ENCODE results near the gene TBX1.

TBX1 gene

DNA sequence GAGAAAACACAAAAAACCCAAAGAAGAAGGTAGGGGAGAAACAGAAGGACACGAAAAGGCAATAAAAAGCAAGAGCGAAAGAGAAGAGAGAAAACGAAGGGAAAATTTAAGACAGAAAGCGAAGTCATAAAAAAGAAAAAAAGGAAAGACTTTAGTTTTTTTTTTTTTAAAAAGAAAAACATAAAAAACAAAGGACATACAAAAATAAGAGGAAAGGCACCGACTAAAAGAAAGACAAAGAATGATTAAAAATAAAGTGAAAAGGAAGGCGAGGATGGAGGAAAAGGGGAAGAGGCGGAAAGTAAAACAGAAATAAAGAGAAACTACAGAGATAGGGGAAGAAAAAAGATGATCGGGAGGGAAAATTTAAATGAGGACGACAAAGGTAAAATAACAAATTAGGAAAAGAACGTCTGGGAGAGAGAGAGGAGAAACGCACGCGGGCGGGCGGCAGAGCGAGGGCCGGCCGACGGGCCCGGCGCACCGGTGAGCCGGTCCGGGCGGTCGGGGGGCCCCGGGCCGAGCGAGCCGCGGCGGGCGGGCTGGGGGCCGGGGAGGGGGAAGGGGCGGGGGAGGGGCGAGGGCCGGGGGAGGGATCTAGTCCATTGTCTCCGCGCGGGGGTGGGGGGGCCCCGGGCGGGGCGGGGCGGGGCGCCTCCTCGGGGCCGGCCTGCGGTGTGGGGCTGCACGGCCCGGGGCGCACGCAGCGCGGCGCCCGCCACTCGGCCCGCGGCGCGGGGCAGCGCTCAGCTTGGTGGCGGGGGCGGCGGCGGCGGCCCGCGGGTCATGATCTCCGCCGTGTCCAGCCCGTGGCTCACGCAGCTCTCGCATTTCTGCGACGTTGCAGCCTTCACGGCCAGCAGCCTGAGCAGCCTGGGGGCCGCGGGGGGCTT lies at the start of gene TBX1:
Gene TBX1, plus strand, starts transcription at position 721 of the 893 bp plus-strand sequence. Its CDS starts 66 bp downstream, at position 787.
- Mint-ChIP-seq H3K27me3 (peaks cover 71% of the 10 kb centered on the region), H3K4me1 (peaks cover 32% of the 10 kb centered on the region), H3K27ac (peak within 1 kb of the TSS; percentile 29), H3K9me3 (no peaks in the 10 kb centered on the region), H3K4me3 (peak within 1 kb of the TSS; percentile 79), H3K36me3 (ENCODE audit: low read depth) (peaks cover 2% of the 10 kb centered on the region)
- ATAC-seq: no peak
- no peak for DNase-seq

DNA sequence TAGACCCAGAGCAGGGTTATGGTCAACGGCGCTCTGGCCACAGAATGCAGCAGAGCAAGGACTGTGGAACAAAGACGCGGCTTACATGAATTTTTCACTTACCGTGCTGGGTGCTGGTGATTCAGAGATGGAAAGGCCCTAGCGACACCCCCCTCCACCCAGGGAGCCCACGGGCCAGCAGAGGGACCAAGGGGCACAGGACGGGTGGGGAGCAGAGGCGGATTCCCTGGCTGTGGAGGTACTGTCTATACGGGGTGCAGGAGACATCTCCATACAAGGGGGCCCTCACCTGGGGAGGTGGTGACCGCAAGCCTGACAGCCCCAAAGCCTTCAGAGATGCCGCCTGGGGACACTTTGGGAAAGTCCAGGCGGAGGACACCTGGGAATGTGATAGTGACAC lies 47.3 kb upstream of the TBX1 start:
- ATAC-seq (no peak), DNase-seq (no peak)
- no peak overlapping the region for H3K27ac Mint-ChIP-seq
- no peaks in the 10 kb centered on the region for H3K9me3 Mint-ChIP-seq
- peaks cover 7% of the 10 kb centered on the region for H3K4me1 Mint-ChIP-seq
- peaks cover 28% of the 10 kb centered on the region for H3K27me3 Mint-ChIP-seq
- peak overlapping the region; percentile 20 for H3K4me3 Mint-ChIP-seq
- no peaks in the 10 kb centered on the region for H3K36me3 Mint-ChIP-seq (ENCODE audit: low read depth)

DNA sequence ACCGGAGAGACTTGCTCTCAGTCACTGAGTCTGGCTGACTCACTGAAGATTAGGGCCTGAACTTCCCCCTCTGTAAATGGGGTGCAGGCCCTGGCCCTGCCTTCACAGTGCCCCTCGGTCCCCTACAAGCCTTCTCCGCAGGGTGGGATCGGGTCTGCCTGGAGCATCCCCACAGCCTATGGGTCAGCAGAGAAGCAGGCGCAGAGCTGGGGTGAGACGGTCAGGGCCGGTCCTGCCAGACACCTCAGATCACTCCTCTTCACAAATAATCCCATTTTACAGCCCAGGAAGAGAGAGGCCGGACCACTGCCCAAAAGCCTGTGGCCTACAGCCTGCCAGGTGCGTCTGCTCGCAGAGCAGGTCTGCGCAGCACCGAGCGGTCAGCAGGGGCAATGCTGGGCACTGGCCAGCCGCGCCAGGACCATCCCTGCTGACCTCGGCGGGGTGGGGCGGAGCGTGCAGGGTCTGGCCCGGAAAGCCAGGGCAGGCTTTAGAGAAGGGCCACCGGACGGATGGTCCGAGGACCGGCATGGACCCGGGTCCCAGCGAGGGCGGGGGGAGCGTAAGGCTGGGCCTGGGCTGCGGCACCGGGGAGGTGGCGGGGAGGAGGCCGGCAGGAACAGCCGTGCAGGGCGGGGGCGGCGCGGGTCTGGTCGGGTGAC lies 46.8 kb upstream of the TBX1 start:
- no peak overlapping the region for H3K27ac Mint-ChIP-seq
- ATAC-seq (no peak), DNase-seq (no peak)
- H3K27me3 Mint-ChIP-seq: peaks cover 28% of the 10 kb centered on the region
- H3K4me1 Mint-ChIP-seq: peaks cover 7% of the 10 kb centered on the region
- H3K4me3 Mint-ChIP-seq: peak overlapping the region; percentile 21
- no peaks in the 10 kb centered on the region for H3K36me3 Mint-ChIP-seq (ENCODE audit: low read depth)
- no peaks in the 10 kb centered on the region for H3K9me3 Mint-ChIP-seq

DNA sequence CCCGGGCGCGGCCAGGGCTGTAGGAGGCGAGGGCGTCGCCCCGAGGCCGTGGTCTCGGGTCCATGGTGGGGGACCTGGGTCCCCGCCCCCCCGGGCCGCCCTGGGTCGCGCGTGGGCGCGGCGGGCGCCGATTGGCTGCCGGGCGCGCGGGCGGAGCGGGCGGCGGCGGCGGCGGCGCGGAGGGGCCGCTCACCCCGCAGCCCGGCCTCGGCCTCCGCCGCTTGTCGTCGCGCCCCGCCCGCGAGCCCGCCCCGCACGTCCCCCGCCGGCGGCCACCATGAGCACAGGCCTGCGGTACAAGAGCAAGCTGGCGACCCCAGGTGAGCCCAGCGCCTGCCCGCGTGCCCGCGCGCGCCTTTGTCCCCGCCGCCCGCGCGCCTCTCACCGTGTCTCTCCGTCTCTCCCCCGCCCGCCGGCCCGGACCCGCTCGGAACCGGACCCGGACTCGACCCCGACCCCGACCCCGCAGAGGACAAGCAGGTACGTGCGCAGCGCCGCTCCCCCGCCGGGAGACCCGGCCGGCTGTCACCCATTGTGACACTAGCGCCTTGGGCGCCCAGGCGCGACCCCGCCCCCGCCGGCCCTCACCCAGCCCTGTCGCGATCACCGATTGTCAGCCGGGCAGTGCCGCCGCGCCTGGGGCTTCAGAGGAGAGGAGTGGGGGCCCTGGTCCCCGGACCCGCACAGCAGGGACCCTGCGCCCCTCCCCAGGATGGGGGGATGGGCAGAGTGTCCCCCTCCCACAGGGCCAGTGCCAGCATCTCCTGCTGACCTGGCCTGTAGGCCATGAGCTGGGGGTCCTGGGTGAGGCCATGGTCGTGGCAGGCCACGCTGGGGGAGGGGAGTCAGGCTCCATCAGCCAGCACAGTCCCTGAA lies 46.0 kb upstream of the TBX1 start, which contains the start of gene SEPTIN5:
Gene SEPTIN5, plus strand, starts transcription at position 192 of the 876 bp plus-strand sequence. Its CDS starts 86 bp downstream, at position 278.
- no peak for ATAC-seq
- H3K9me3 Mint-ChIP-seq: no peaks in the 10 kb centered on the region
- H3K27me3 Mint-ChIP-seq: peaks cover 32% of the 10 kb centered on the region
- peaks cover 12% of the 10 kb centered on the region for H3K4me1 Mint-ChIP-seq
- H3K36me3 Mint-ChIP-seq (ENCODE audit: low read depth): no peaks in the 10 kb centered on the region
- H3K27ac Mint-ChIP-seq: no peak within 1 kb of the TSS
- H3K4me3 Mint-ChIP-seq: peak within 1 kb of the TSS; percentile 48
- DNase-seq: no peak

DNA sequence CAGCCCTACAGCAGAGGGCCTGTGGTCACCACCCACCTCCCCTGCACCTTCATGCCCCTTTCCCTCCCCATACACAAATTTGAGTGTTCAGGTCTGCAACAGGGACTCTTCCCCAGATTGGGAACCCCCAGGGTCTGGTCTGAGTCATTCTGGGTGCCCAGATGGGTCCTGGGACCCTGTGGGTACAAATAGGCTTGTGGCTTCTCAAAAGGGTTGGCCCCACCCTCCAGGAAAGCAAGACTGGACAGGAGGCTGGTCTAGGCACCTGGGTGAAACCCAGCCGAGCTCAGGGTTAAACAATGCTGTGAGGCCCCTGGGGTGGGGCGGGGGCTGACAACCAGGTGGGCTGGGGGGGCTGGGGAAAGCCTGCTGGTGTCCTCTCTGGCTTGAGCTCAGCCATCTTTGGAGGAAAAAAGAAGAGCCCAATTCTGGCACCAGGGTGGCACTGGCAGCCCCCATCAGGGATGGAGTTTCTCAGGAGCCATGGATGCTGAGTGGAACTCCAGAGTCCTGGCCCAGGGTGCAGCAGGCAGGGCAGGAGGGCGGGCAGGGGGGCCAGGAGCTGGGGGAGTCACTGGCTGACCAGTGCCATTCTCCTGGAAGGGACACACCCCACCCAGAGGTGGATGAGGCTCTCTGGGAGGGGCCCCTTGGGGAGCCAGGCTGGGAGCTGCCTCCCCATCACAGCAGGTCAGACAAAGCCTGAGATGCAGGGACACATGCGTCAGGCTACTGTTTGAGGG lies 45.2 kb upstream of the TBX1 start:
- peak overlapping the region; percentile 48 for H3K4me3 Mint-ChIP-seq
- no peak for ATAC-seq
- DNase-seq: no peak
- peaks cover 38% of the 10 kb centered on the region for H3K27me3 Mint-ChIP-seq
- H3K36me3 Mint-ChIP-seq (ENCODE audit: low read depth): no peaks in the 10 kb centered on the region
- peaks cover 12% of the 10 kb centered on the region for H3K4me1 Mint-ChIP-seq
- H3K9me3 Mint-ChIP-seq: no peaks in the 10 kb centered on the region
- H3K27ac Mint-ChIP-seq: no peak overlapping the region

DNA sequence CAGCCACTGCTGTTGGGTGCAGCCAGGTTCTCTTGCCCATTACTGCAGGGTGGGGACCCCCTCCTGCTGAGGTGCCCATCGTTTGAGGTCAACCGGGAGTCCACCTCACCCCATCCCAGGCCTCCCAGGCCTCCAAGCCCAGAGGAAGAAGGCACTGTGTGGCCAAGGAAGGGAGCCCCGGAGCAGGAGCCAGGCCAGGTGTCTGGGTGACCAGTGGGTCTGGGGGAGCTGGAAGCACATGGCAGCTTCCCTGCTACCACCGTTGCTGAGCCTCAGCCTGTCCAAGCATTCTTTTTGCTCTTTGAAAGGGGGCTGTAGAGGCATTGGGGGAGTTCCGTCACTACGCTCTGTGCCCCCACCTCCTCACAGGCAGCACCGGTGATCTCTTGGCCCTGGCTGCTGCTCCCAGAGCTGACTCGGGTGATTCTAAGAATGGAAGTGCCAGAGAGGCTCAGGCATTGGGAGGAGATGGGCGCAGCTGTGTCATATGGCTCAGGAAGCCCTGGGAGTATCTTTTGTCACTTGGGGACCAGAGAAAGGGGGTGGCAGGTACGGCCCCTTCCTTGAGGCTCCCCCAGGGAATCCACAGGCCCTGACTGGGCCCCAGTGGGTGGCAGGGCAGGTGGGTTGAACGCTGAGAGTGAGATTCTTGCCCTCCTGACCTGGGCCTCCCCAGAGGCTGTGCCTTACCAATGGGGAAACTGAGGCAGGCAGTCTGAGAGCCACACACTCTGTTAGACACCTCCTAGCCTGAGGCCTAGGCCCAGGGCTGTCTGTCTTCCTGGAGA lies 44.3 kb upstream of the TBX1 start:
- no peaks in the 10 kb centered on the region for H3K9me3 Mint-ChIP-seq
- H3K36me3 Mint-ChIP-seq (ENCODE audit: low read depth): no peaks in the 10 kb centered on the region
- peaks cover 47% of the 10 kb centered on the region for H3K27me3 Mint-ChIP-seq
- H3K4me1 Mint-ChIP-seq: peaks cover 12% of the 10 kb centered on the region
- H3K27ac Mint-ChIP-seq: no peak overlapping the region
- ATAC-seq (no peak), DNase-seq (no peak)
- H3K4me3 Mint-ChIP-seq: no peak overlapping the region

DNA sequence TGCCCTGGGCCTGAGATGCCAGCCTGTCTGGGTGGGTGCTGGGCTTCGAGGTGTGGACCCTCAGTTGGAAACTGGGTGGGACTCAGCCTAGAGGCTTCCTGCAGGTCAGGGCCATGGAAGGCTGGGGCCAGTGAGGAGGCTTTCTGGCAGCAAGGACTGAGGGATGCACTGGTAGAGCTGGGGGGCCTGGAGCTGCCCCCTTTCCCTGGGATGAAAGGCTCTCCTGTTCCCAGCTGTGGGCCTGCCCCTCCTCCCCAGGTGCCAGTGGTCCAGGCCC lies 43.8 kb upstream of the TBX1 start:
- peaks cover 49% of the 10 kb centered on the region for H3K27me3 Mint-ChIP-seq
- H3K36me3 Mint-ChIP-seq (ENCODE audit: low read depth): no peaks in the 10 kb centered on the region
- H3K4me1 Mint-ChIP-seq: peaks cover 12% of the 10 kb centered on the region
- H3K4me3 Mint-ChIP-seq: no peak overlapping the region
- H3K27ac Mint-ChIP-seq: no peak overlapping the region
- H3K9me3 Mint-ChIP-seq: no peaks in the 10 kb centered on the region
- no peak for ATAC-seq
- DNase-seq: no peak

DNA sequence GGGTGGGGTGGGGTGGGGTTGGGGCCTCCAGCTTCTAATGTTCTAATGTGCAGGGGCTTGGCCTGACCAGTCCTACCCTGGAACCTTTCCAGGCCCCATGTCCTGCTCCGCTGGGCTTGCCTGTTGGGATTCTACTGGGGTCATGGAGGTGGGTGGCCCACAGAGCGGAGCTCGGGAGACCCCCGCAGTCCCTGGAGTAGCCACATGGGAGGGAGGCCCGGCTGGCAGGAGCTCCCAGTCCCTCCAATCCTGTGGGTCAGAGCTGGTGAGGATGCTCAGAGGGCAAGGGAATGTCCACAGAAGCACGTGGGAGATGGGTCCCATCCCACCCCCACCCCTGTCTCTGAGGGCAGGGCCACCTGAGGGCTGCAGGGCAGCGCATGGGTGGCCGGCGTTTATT lies 43.4 kb upstream of the TBX1 start:
- Mint-ChIP-seq H3K27me3 (peaks cover 46% of the 10 kb centered on the region), H3K9me3 (no peaks in the 10 kb centered on the region), H3K36me3 (ENCODE audit: low read depth) (no peaks in the 10 kb centered on the region), H3K4me1 (peaks cover 12% of the 10 kb centered on the region), H3K4me3 (no peak overlapping the region), H3K27ac (no peak overlapping the region)
- ATAC-seq: no peak
- no peak for DNase-seq

DNA sequence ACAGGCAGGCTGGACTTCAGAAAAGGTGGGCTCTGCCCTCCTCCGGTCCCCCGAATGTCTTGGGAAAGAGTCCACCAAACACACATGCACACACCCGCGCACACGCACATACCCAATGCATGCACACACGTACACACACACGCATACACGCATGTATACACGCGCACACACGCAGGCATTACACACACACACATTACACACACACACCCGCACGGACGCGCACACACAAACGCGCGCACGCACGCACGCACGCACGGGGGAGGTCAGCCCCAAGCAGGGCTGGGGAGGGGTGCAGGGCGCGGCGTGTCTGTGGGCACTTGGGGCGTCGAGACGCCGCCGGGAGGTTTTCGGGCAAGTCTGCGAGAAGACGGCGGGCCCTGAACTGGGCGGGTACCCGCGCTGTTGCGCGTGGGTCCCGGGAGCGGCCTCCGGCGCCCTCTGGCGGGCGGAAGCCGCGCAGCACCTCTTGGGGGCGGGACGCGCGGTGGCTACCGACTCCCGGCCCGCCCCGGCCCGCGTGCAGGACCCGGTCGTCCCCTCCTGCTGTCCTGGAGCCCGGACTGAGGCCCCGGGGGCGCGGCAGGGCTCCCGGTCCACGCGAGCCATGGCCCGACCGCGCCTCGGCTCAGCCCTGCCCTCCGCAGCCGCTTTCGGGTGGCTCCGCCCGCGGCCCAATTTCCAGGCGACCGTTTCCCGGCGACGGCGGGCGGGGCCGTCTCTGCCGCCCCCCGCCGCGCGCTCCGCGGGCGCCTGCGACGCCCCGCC lies 42.7 kb upstream of the TBX1 start:
- Mint-ChIP-seq H3K9me3 (no peaks in the 10 kb centered on the region), H3K4me1 (peaks cover 12% of the 10 kb centered on the region), H3K36me3 (ENCODE audit: low read depth) (no peaks in the 10 kb centered on the region), H3K4me3 (peak overlapping the region; percentile 55), H3K27ac (no peak overlapping the region), H3K27me3 (peaks cover 48% of the 10 kb centered on the region)
- DNase-seq (peak; percentile 85), ATAC-seq (peak; percentile 73)

DNA sequence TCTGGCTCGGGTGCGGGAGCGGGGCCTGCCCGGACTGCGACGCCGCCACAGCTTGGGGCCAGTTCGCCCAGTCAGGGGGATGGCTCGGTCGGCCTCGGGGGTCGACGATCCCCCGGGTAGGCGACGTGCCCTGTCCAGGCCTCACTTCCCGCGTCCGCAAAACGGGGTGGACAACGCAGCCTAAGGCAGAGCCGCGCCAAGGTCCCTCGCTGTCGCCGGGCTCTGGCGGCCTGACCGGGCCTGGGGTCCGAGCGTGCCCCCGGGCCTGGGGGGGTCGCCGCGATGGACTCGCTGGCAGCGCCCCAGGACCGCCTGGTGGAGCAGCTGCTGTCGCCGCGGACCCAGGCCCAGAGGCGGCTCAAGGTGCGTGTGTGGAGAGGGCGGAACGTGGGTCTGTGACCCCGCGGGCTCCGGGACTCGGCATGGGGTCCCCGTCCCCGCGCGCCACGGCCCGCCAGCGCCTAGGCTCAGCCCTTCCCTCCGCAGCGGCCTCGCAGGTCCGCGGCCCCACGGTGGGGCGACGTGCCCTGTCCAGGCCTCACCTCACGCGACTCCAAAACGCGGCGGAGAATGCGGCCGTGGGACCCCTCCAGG lies 42.0 kb upstream of the TBX1 start:
- H3K4me3 Mint-ChIP-seq: no peak overlapping the region
- H3K9me3 Mint-ChIP-seq: no peaks in the 10 kb centered on the region
- ATAC-seq (no peak), DNase-seq (no peak)
- H3K27me3 Mint-ChIP-seq: peaks cover 45% of the 10 kb centered on the region
- no peaks in the 10 kb centered on the region for H3K36me3 Mint-ChIP-seq (ENCODE audit: low read depth)
- H3K27ac Mint-ChIP-seq: no peak overlapping the region
- peaks cover 12% of the 10 kb centered on the region for H3K4me1 Mint-ChIP-seq

DNA sequence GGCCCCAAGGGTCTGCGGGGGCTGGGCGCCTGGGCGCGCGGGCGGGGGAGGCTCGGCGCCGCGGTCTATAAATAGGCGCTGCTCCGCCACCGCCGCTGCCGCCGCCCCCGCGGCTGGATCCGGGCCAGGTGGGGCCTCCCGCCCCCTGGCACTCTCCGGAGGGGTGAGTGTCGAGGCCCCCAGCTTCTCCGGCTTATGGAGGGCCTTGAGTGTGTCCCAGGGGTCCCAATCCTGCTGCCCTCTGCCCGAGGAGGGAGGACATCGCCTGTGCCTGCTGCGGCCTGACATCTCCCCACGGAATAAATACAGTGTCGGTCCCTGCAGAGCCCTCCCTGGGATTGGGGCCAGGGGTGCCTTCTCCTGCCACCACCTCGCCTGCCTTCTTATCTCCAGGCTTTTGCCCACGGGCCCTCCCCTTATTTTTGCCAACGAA lies 41.5 kb upstream of the TBX1 start:
- peaks cover 42% of the 10 kb centered on the region for H3K27me3 Mint-ChIP-seq
- DNase-seq (no peak), ATAC-seq (no peak)
- H3K36me3 Mint-ChIP-seq (ENCODE audit: low read depth): no peaks in the 10 kb centered on the region
- H3K27ac Mint-ChIP-seq: no peak overlapping the region
- peaks cover 9% of the 10 kb centered on the region for H3K4me1 Mint-ChIP-seq
- peak overlapping the region; percentile 57 for H3K4me3 Mint-ChIP-seq
- no peaks in the 10 kb centered on the region for H3K9me3 Mint-ChIP-seq

DNA sequence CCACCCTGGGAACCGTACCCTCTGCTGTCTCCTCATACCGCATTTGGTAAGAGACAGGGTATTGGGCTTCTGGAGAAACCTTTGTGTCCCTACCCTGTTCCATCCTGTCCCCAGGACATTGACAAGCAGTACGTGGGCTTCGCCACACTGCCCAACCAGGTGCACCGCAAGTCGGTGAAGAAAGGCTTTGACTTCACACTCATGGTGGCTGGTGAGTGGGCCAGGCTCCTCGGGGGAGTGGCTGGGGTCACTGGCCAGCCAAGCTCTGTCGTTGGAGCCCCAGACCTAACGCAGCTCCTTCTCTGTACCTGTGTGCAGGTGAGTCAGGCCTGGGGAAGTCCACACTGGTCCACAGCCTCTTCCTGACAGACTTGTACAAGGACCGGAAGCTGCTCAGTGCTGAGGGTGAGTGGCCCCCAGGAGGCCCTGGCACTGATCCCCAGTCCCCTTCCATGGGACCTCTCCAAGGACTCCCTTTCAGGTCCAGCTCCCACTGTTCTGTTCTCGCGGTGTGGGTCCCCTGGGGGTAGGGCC lies 41.0 kb upstream of the TBX1 start:
- Mint-ChIP-seq H3K36me3 (ENCODE audit: low read depth) (no peaks in the 10 kb centered on the region), H3K4me3 (peak overlapping the region; percentile 57), H3K4me1 (peaks cover 11% of the 10 kb centered on the region), H3K9me3 (no peaks in the 10 kb centered on the region), H3K27ac (no peak overlapping the region), H3K27me3 (peaks cover 44% of the 10 kb centered on the region)
- ATAC-seq (no peak), DNase-seq (no peak)

Data from activated naive CD8-positive, alpha-beta T cell treated with anti-CD3 and anti-CD28 coated beads, Interleukin-2, amount 50 U/mL, for 24 hours (primary cell).